H1 (cell line): ENCODE data around the gene SKP2. TPM values are rescaled to one million over a fixed set of nuclear protein-coding genes. Genes with fewer than 3 reads are reported as not detected.

Experiments
- CTCF ChIA-PET: fragments of 300-600 bp; sonication (Branson Sonifier 250); formaldehyde crosslinking; loops from one replicate; lab custom pipeline; 2021; ENCODE audit not compliant: partially characterized antibody; lab: Charles Lee
- POLR2A ChIA-PET: fragments of 300-600 bp; sonication (Branson Sonifier 250); formaldehyde crosslinking; loops from one replicate; lab custom pipeline; 2021; ENCODE audit warnings: inconsistent platforms; ENCODE audit not compliant: partially characterized antibody; lab: Charles Lee
- DNase-seq, 2 experiments: peaks; one replicate each; pipeline versions ENCODE4 v3.0.0 to v3.0.0-alpha.2; 2010 to 2022; ENCODE audit warnings: low spot score in 2 of 2, low read depth in 1 of 2, mixed read lengths in 1 of 2
- FAIRE-seq: peaks from 2 replicates; lab custom pipeline; 2011; peaks lifted over from hg19 to GRCh38; lab: Jason Lieb, UNC
- H2AFZ ChIP-seq: 2 replicates; pipeline ENCODE4 v1.8.1; 2012; ENCODE audit warnings: low read length, inconsistent platforms
- H2AK5ac ChIP-seq: 2 replicates; pipeline ENCODE4 v1.6.1; 2013; ENCODE audit warnings: low read depth, low read length
- H2BK120ac ChIP-seq: replicated peaks from 2 replicates; pipeline ENCODE3; 2013; ENCODE audit warnings: low read depth, low read length, inconsistent platforms
- H2BK12ac ChIP-seq: 2 replicates; pipeline ENCODE4 v1.6.1; 2013; ENCODE audit warnings: low read depth, low read length
- H2BK15ac ChIP-seq: 2 replicates; pipeline ENCODE4 v1.6.1; 2013; ENCODE audit warnings: low read length
- H2BK20ac ChIP-seq: 2 replicates; pipeline ENCODE4 v1.6.1; 2013; ENCODE audit warnings: low read length
- H2BK5ac ChIP-seq: 2 replicates; pipeline ENCODE4 v1.6.1; 2013; ENCODE audit warnings: low read depth, low read length
- H3K14ac ChIP-seq: 2 replicates; pipeline ENCODE4 v1.6.1; 2013; ENCODE audit warnings: inconsistent platforms; ENCODE audit not compliant: insufficient read length
- H3K18ac ChIP-seq: 2 replicates; pipeline ENCODE4 v1.6.1; 2013; ENCODE audit warnings: low read length; ENCODE audit errors: extremely low read depth
- H3K23ac ChIP-seq: 2 replicates; pipeline ENCODE4 v1.6.1; 2013; ENCODE audit warnings: inconsistent platforms; ENCODE audit not compliant: insufficient read length
- H3K23me2 ChIP-seq: 2 replicates; pipeline ENCODE4 v1.6.1; 2013; ENCODE audit warnings: low read depth, low read length
- H3K27ac ChIP-seq: 2 replicates; pipeline ENCODE4 v1.6.1; 2011; ENCODE audit warnings: low read depth, low read length, inconsistent platforms
- H3K27me3 ChIP-seq, 4 experiments: replicated peaks in 1 of 4; 1 replicate in 1 of 4; 2 replicates in 3 of 4; pipeline versions ENCODE4 v1.6.1 to v1.8.1; 2011 to 2013; ENCODE audit warnings: low read length in 3 of 4, mild to moderate bottlenecking in 3 of 4, inconsistent platforms in 2 of 4, mixed read lengths in 2 of 4, moderate library complexity in 1 of 4; ENCODE audit not compliant: control insufficient read depth in 3 of 4, insufficient read depth in 3 of 4; ENCODE audit errors: extremely low read depth in 1 of 4
- H3K36me3 ChIP-seq, 4 experiments: 2 replicates each; pipeline versions ENCODE4 v1.6.1 to v1.8.1; 2011 to 2013; ENCODE audit warnings: mild to moderate bottlenecking in 4 of 4, low read length in 3 of 4, moderate library complexity in 2 of 4, control low read depth in 1 of 4, inconsistent platforms in 1 of 4; ENCODE audit not compliant: insufficient read depth in 4 of 4, control insufficient read depth in 2 of 4
- H3K4ac ChIP-seq: replicated peaks from 2 replicates; pipeline ENCODE3; 2013; ENCODE audit warnings: low read length, low read depth, mixed read lengths, inconsistent platforms; ENCODE audit not compliant: insufficient read length
- H3K4me1 ChIP-seq, 4 experiments: replicated peaks in 1 of 4; 1 replicate in 1 of 4; 2 replicates in 3 of 4; pipeline versions ENCODE4 v1.6.1 to v1.8.1; 2011 to 2013; ENCODE audit warnings: low read length in 3 of 4, inconsistent platforms in 2 of 4, mixed read lengths in 1 of 4; ENCODE audit not compliant: insufficient read depth in 4 of 4, control insufficient read depth in 3 of 4
- H3K4me2 ChIP-seq, 2 experiments: 2 replicates each; pipeline versions ENCODE4 v1.6.1 to v1.8.1; 2011 to 2013; ENCODE audit warnings: low read depth in 2 of 2, low read length in 2 of 2, control low read depth in 1 of 2, inconsistent platforms in 1 of 2, mild to moderate bottlenecking in 1 of 2; ENCODE audit not compliant: insufficient read depth in 1 of 2
- H3K4me3 ChIP-seq, 4 experiments: fragments of 200-600, 300-600 bp in 1 of 4; sonication (generic), shearing (Covaris generic), sonication (Bioruptor Twin) in 1 of 4; 2 replicates each; pipeline versions ENCODE4 v1.5.1 to v1.8.1; 2011 to 2016; ENCODE audit warnings: low read length in 4 of 4, low read depth in 3 of 4, control low read depth in 2 of 4, inconsistent platforms in 2 of 4, mild to moderate bottlenecking in 2 of 4, mixed read lengths in 1 of 4, moderate library complexity in 1 of 4; ENCODE audit not compliant: insufficient read depth in 2 of 4; ENCODE audit errors: extremely low read depth in 1 of 4
- H3K56ac ChIP-seq: replicated peaks from 2 replicates; pipeline ENCODE3; 2013; ENCODE audit warnings: low read depth, mild to moderate bottlenecking, mixed read lengths, low read length, inconsistent platforms; ENCODE audit not compliant: insufficient read length
- H3K79me1 ChIP-seq: 2 replicates; pipeline ENCODE4 v1.6.1; 2013; ENCODE audit warnings: low read depth, low read length, control low read depth
- H3K79me2 ChIP-seq, 2 experiments: 2 replicates each; pipeline versions ENCODE4 v1.6.1 to v1.8.1; 2012 to 2013; ENCODE audit warnings: low read length in 2 of 2, mild to moderate bottlenecking in 2 of 2, inconsistent platforms in 1 of 2; ENCODE audit not compliant: insufficient read depth in 2 of 2, control insufficient read depth in 1 of 2
- H3K9ac ChIP-seq, 4 experiments: replicated peaks in 1 of 4; 1 replicate in 1 of 4; 2 replicates in 3 of 4; pipeline versions ENCODE4 v1.6.1 to v1.8.1; 2011 to 2013; ENCODE audit warnings: low read depth in 3 of 4, low read length in 3 of 4, control low read depth in 2 of 4, mild to moderate bottlenecking in 2 of 4, moderate library complexity in 2 of 4, inconsistent platforms in 1 of 4; ENCODE audit errors: extremely low read depth in 1 of 4
- H3K9me3 ChIP-seq, 2 experiments: 2 replicates each; pipeline versions ENCODE4 v1.6.1 to v1.8.1; 2012 to 2013; ENCODE audit warnings: mild to moderate bottlenecking in 2 of 2, moderate library complexity in 2 of 2, control low read depth in 1 of 2, inconsistent platforms in 1 of 2, low read depth in 1 of 2, low read length in 1 of 2, mixed read lengths in 1 of 2; ENCODE audit not compliant: insufficient read depth in 2 of 2
- H4K20me1 ChIP-seq, 2 experiments: replicated peaks in 1 of 2; 2 replicates each; pipeline versions ENCODE3 to v1.8.1; 2011 to 2013; ENCODE audit warnings: inconsistent platforms in 2 of 2, low read length in 2 of 2, mild to moderate bottlenecking in 1 of 2; ENCODE audit not compliant: insufficient read depth in 2 of 2, control insufficient read depth in 1 of 2
- H4K5ac ChIP-seq: 2 replicates; pipeline ENCODE4 v1.6.1; 2013; ENCODE audit warnings: low read length, low read depth, mixed read lengths, inconsistent platforms; ENCODE audit not compliant: insufficient read length
- H4K8ac ChIP-seq: 2 replicates; pipeline ENCODE4 v1.8.0; 2013; ENCODE audit warnings: mild to moderate bottlenecking, moderate library complexity, low read length, inconsistent platforms; ENCODE audit not compliant: insufficient read depth; ENCODE audit errors: extremely low read depth
- H4K91ac ChIP-seq: replicated peaks from 2 replicates; pipeline ENCODE3; 2013; ENCODE audit warnings: low read length, mixed read lengths, inconsistent platforms; ENCODE audit not compliant: insufficient read length
- ASH2L ChIP-seq: fragments of 200-600, 300-600 bp; sonication (generic); IDR thresholded peaks from one replicate; pipeline ENCODE4 v1.7.1; 2017; ENCODE audit warnings: low read length
- BCL11A ChIP-seq, 2 experiments: IDR thresholded peaks; one replicate each; pipeline ENCODE4 v1.6.1; 2011; ENCODE audit warnings: low read depth in 2 of 2, low read length in 2 of 2, mild to moderate bottlenecking in 2 of 2
- BRCA1 ChIP-seq: IDR thresholded peaks from 2 replicates; pipeline ENCODE4 v1.6.1; 2012; ENCODE audit warnings: low read depth, low read length, improper control_type of control experiment
- CHD1 ChIP-seq: IDR thresholded peaks from 2 replicates; pipeline ENCODE4 v1.6.1; 2012; ENCODE audit warnings: low read depth, low read length, improper control_type of control experiment
- CHD2 ChIP-seq: IDR thresholded peaks from 2 replicates; pipeline ENCODE4 v1.6.1; 2012; ENCODE audit warnings: low read length, improper control_type of control experiment
- GTF2F1 ChIP-seq: IDR thresholded peaks from 2 replicates; pipeline ENCODE4 v1.6.1; 2012; ENCODE audit warnings: low read depth, low read length, improper control_type of control experiment, borderline replicate concordance
- MAFK ChIP-seq: IDR thresholded peaks from 2 replicates; pipeline ENCODE4 v1.6.1; 2012; ENCODE audit warnings: low read depth, mild to moderate bottlenecking, improper control_type of control experiment, low read length
- NANOG ChIP-seq: IDR thresholded peaks from 2 replicates; pipeline ENCODE4 v1.6.1; 2011; ENCODE audit warnings: low read length, low read depth, mild to moderate bottlenecking, inconsistent platforms; ENCODE audit not compliant: insufficient read depth, poor library complexity, severe bottlenecking
- POU5F1 ChIP-seq: IDR thresholded peaks from 2 replicates; pipeline ENCODE4 v1.6.1; 2011; ENCODE audit warnings: low read depth, mild to moderate bottlenecking, low read length, moderate library complexity
- RAD21 ChIP-seq, 2 experiments: IDR thresholded peaks in 1 of 2; conservative IDR thresholded peaks in 1 of 2; 2 replicates each; pipeline ENCODE4 v1.6.1; 2011; ENCODE audit warnings: low read depth in 2 of 2, low read length in 2 of 2, improper control_type of control experiment in 1 of 2, inconsistent platforms in 1 of 2, mild to moderate bottlenecking in 1 of 2, moderate library complexity in 1 of 2
- SP1 ChIP-seq: IDR thresholded peaks from 2 replicates; pipeline ENCODE4 v1.6.1; 2011; ENCODE audit warnings: low read depth, low read length
- SUZ12 ChIP-seq: fragments of 200-600 bp; sonication (generic); IDR thresholded peaks from 2 replicates; pipeline ENCODE4 v1.6.1; 2012; ENCODE audit warnings: mild to moderate bottlenecking, inconsistent platforms, low read length, moderate library complexity, mixed read lengths
- WGBS, 2 experiments: shearing (Covaris generic) in 1 of 2; methylation state at CpG; one replicate each; pipeline versions ENCODE4 v1.1.6 to v1.1.7; 2013 to 2015; ENCODE audit warnings: low lambda C conversion rate in 2 of 2, mixed read lengths in 2 of 2, inconsistent platforms in 1 of 2, low coverage in 1 of 2, missing lambda C conversion rate in 1 of 2; ENCODE audit not compliant: insufficient replicate concordance in 2 of 2, insufficient coverage in 1 of 2, insufficient read length in 1 of 2; ENCODE audit errors: extremely low coverage in 1 of 2, missing lambda C conversion rate in 1 of 2; 5-methylcytosine and 5-hydroxymethylcytosine counted together
- polyA plus RNA-seq, 7 experiments: library from polyadenylated mRNA; depleted of rRNA in 3 of 7; stranded (reverse) in 5 of 7; unstranded in 2 of 7; fragments of >200 nt in 5 of 7; fragments of 200-250 nt in 2 of 7; gene quantifications; 1 replicate in 5 of 7; 2 replicates in 1 of 7; 4 replicates in 1 of 7; pipeline versions ENCODE4 v1.2.1 to v1.2.3, GENCODE V29; 2011 to 2013; ENCODE audit warnings: missing spikeins in 2 of 7, mixed read lengths in 2 of 7
- total RNA-seq: library from RNA; stranded (reverse); fragmentation: NEBNext Ultra II Directional; extraction: Animal tissue kit (Norgen Biotek cat#: 25700); gene quantifications from 2 replicates; pipeline ENCODE4 v1.2.1, GENCODE V29; 2021

SKP2 gene
- total and polyA plus RNA-seq, 2 of the 8 experiments (the other 6 are each of a cell fraction or from before 2014, with no cell fraction given): 49.9 to 104 TPM

- no peak overlapping the region for H4K91ac ChIP-seq
- H2BK12ac ChIP-seq: no peak overlapping the region
- TF ChIP-seq RAD21 (IDR thresholded peaks at IDR 0.05 in 1 of 2, conservative IDR thresholded peaks at IDR 0.05 in 1 of 2; ENCODE audit: low read depth in 2 of 2, low read length in 2 of 2) (no peak), SP1 (no peak), ASH2L (no peak), BCL11A (IDR thresholded peaks at IDR 0.05; ENCODE audit: low read depth in 2 of 2, low read length in 2 of 2) (no peak), POU5F1 (no peak), GTF2F1 (no peak), CHD1 (no peak), BRCA1 (no peak), CHD2 (no peak), MAFK (no peak), SUZ12 (no peak), NANOG (no peak)
- FAIRE-seq (no peak), DNase-seq (no peak)
- H4K20me1 ChIP-seq: no peaks in the 10 kb centered on the region
- H3K18ac ChIP-seq: no peak overlapping the region
- 100% methylated on average over 2 of the region's 2 CpGs; no CpG with 5 or more reads in 1 of the 2 experiments for WGBS, 2 experiments
- no peak overlapping the region for H2AK5ac ChIP-seq
- H2BK15ac ChIP-seq: no peak overlapping the region
- H3K4me3 ChIP-seq: no peak overlapping the region
- no peak overlapping the region for H3K4me2 ChIP-seq
- H3K23me2 ChIP-seq: no peaks in the 10 kb centered on the region
- no peak overlapping the region for H2BK5ac ChIP-seq
- no peak overlapping the region for H2AFZ ChIP-seq
- CTCF ChIA-PET: interaction anchor here (2.3 kb wide), 1 partner anchor 121 kb away, joined by 5 read pairs; no protein-coding TSS in a partner anchor
- H3K9me3 ChIP-seq: no peaks in the 10 kb centered on the region
- no peaks in the 10 kb centered on the region for H3K79me2 ChIP-seq
- H3K23ac ChIP-seq: no peak overlapping the region
- H3K27me3 ChIP-seq: no peaks in the 10 kb centered on the region
- H4K5ac ChIP-seq: no peak overlapping the region
- no peak overlapping the region for H3K4ac ChIP-seq
- H2BK20ac ChIP-seq: no peak overlapping the region
- no peak overlapping the region for H2BK120ac ChIP-seq
- no peak overlapping the region for H3K9ac ChIP-seq
- H3K36me3 ChIP-seq: peaks cover 0 to 17% (median 1%) of the 10 kb centered on the region in 4 experiments; a peak in 2 of 8 replicates
- no peak overlapping the region for H4K8ac ChIP-seq
- no peaks in the 10 kb centered on the region for H3K4me1 ChIP-seq
- H3K27ac ChIP-seq: no peak overlapping the region
- H3K14ac ChIP-seq: no peak overlapping the region
- POLR2A ChIA-PET: no interaction called here
- H3K79me1 ChIP-seq: no peaks in the 10 kb centered on the region
- H3K56ac ChIP-seq: no peak overlapping the region
These were observed 47.7 kb downstream of the SKP2 start for GRCh38 chr5:36199620-36200019.
